ENCODE measurements around the gene PASK. TPM values are rescaled to one million over a fixed set of nuclear protein-coding genes. Genes with fewer than 3 reads are reported as not detected.
"Not testable (repeated sequence)": the region's sequence is repeated elsewhere in the genome, so short reads cannot be mapped to it uniquely, and the experiment has no call there.

The PASK gene
- total RNA-seq, 2 experiments from 2014 or later = 26.8 to 84.3 TPM

GRCh38 chr2:241107031-241107783, 42.1 kb downstream of the PASK start:
- TF ChIP-seq EZH2phosphoT487 (IDR thresholded peaks at IDR 0.05; ENCODE audit: borderline replicate concordance, low read depth, low read length) (no peak), CTCF (conservative IDR thresholded peaks at IDR 0.05; ENCODE audit: low read length) (no peak)
- ChIA-PET POLR2A (no interaction called here), CTCF (ENCODE audit: unreplicated experiment) (no interaction called here)
- Histone ChIP-seq H3K27ac (ENCODE audit: low read depth, low read length, poor library complexity, severe bottlenecking) (no peak overlapping the region), H2AFZ (ENCODE audit: low read length) (no peak overlapping the region), H3K4me1 (ENCODE audit: insufficient read depth, low read length, poor library complexity, severe bottlenecking) (peaks cover 22% of the 10 kb centered on the region), H3K4me3 (ENCODE audit: low read depth, low read length, poor library complexity, severe bottlenecking) (no peak overlapping the region), H3K4me2 (ENCODE audit: low read length) (no peak overlapping the region), H3K9me2 (ENCODE audit: insufficient read depth, low read length) (no peaks in the 10 kb centered on the region), H4K20me1 (ENCODE audit: insufficient read depth, low read length) (no peaks in the 10 kb centered on the region), H3K9me3 (ENCODE audit: low read length) (no peaks in the 10 kb centered on the region), H3K36me3 (ENCODE audit: insufficient read depth, low read length) (peaks cover 16% of the 10 kb centered on the region; the same call in 1 of the 2 replicates), H3K79me2 (ENCODE audit: insufficient read depth, low read depth, low read length) (peaks cover 13% of the 10 kb centered on the region; the same call in 1 of the 2 replicates)
- DNase-seq (ENCODE audit: low spot score) = no peak
- no TSS peak for BruUV-seq (replicated peaks)
- intact Hi-C loops (cut with micrococcal nuclease; ENCODE audit: unreplicated experiment) = no loop called here

- Histone ChIP-seq H4K20me1 (ENCODE audit: insufficient read depth, low read length) (peaks cover 4% of the 10 kb centered on the region; the same call in 1 of the 2 replicates), H3K9me3 (ENCODE audit: low read length) (no peaks in the 10 kb centered on the region), H3K36me3 (ENCODE audit: insufficient read depth, low read length) (peaks cover 16% of the 10 kb centered on the region; the same call in 1 of the 2 replicates), H3K4me3 (ENCODE audit: low read depth, low read length, poor library complexity, severe bottlenecking) (no peak overlapping the region), H3K27ac (ENCODE audit: low read depth, low read length, poor library complexity, severe bottlenecking) (no peak overlapping the region), H3K4me1 (ENCODE audit: insufficient read depth, low read length, poor library complexity, severe bottlenecking) (peaks cover 23% of the 10 kb centered on the region), H3K9me2 (ENCODE audit: insufficient read depth, low read length) (no peaks in the 10 kb centered on the region), H3K4me2 (ENCODE audit: low read length) (no peak overlapping the region), H3K79me2 (ENCODE audit: insufficient read depth, low read depth, low read length) (peaks cover 24% of the 10 kb centered on the region; the same call in 1 of the 2 replicates), H2AFZ (ENCODE audit: low read length) (no peak overlapping the region)
- BruUV-seq (replicated peaks) = no TSS peak
- CTCF ChIA-PET (ENCODE audit: unreplicated experiment) = no interaction called here
- no peak for DNase-seq (ENCODE audit: low spot score)
- intact Hi-C loops (cut with micrococcal nuclease; ENCODE audit: unreplicated experiment) = no loop called here
- TF ChIP-seq EZH2phosphoT487 (IDR thresholded peaks at IDR 0.05; ENCODE audit: borderline replicate concordance, low read depth, low read length) (no peak), CTCF (conservative IDR thresholded peaks at IDR 0.05; ENCODE audit: low read length) (no peak)
- POLR2A ChIA-PET = no interaction called here
Measured at GRCh38 chr2:241105641-241106040, 43.6 kb downstream of the PASK start.

- H3K27ac ChIP-seq (ENCODE audit: low read depth, low read length, poor library complexity, severe bottlenecking); H2AFZ ChIP-seq (ENCODE audit: low read length); H3K4me2 ChIP-seq (ENCODE audit: low read length); H4K20me1 ChIP-seq (ENCODE audit: insufficient read depth, low read length); BruUV-seq (replicated peaks); CTCF ChIA-PET (ENCODE audit: unreplicated experiment); DNase-seq (ENCODE audit: low spot score); intact Hi-C loops (cut with micrococcal nuclease; ENCODE audit: unreplicated experiment); H3K4me3 ChIP-seq (ENCODE audit: low read depth, low read length, poor library complexity, severe bottlenecking); H3K9me2 ChIP-seq (ENCODE audit: insufficient read depth, low read length); H3K9me3 ChIP-seq (ENCODE audit: low read length): not testable (repeated sequence)
- Histone ChIP-seq H3K4me1 (ENCODE audit: insufficient read depth, low read length, poor library complexity, severe bottlenecking) (peaks cover 26% of the 10 kb centered on the region), H3K36me3 (ENCODE audit: insufficient read depth, low read length) (peaks cover 19% of the 10 kb centered on the region; the same call in 1 of the 2 replicates), H3K79me2 (ENCODE audit: insufficient read depth, low read depth, low read length) (peaks cover 34% of the 10 kb centered on the region; the same call in 1 of the 2 replicates)
- POLR2A ChIA-PET = interaction anchor here (0.6 to 0.7 kb wide), 2 partner anchors 9 to 42 kb away, joined by 3 read pairs; no protein-coding TSS in a partner anchor
Measured at GRCh38 chr2:241104611-241105010, 44.7 kb downstream of the PASK start.
